WTC11 (cell line): ENCODE measurements around the gene SVIL. TPM values are rescaled to one million over a fixed set of nuclear protein-coding genes. Genes with fewer than 3 reads are reported as not detected.
"Not testable (repeated sequence)": the region's sequence is repeated elsewhere in the genome, so short reads cannot be mapped to it uniquely, and the experiment has no call there.

Experiments
- ATAC-seq: fragments of 200-7000 bp; cut with Tn5 transposase; 2 replicates; pipeline ENCODE4 v1.10.0; 2021; ENCODE audit warnings: mild to moderate bottlenecking, moderate library complexity
- CTCF ChIA-PET: fragments of 300-600 bp; sonication (Branson Sonifier 250); formaldehyde crosslinking; loops from one replicate; lab custom pipeline; 2021; ENCODE audit warnings: antibody characterized with exemption; lab: Charles Lee
- POLR2A ChIA-PET: fragments of 350-600 bp; sonication (Branson Sonifier 250); formaldehyde crosslinking; loops from one replicate; lab custom pipeline; 2021; ENCODE audit warnings: antibody characterized with exemption; lab: Charles Lee
- DNase-seq: peaks from one replicate; pipeline ENCODE4 v3.0.0; 2021; ENCODE audit warnings: low spot score
- H3K27ac Mint-ChIP-seq: 2 replicates; pipeline ENCODE4 v1.8.0; 2021; ENCODE audit warnings: mixed read lengths
- H3K27me3 Mint-ChIP-seq: 2 replicates; pipeline ENCODE4 v1.8.0; 2021; ENCODE audit warnings: low read depth, mild to moderate bottlenecking, moderate library complexity, mixed read lengths
- H3K36me3 Mint-ChIP-seq: 2 replicates; pipeline ENCODE4 v1.8.0; 2021; ENCODE audit warnings: mixed read lengths
- H3K4me1 Mint-ChIP-seq: 2 replicates; pipeline ENCODE4 v1.8.0; 2022; ENCODE audit warnings: mixed read lengths
- H3K4me3 Mint-ChIP-seq: 2 replicates; pipeline ENCODE4 v1.8.0; 2021; ENCODE audit warnings: mild to moderate bottlenecking, moderate library complexity, mixed read lengths
- H3K9me3 Mint-ChIP-seq: 2 replicates; pipeline ENCODE4 v1.8.0; 2021; ENCODE audit warnings: mixed read lengths
- ARID4B ChIP-seq: sonication (generic); formaldehyde crosslinking; IDR thresholded peaks from 2 replicates; pipeline ENCODE4 v1.8.0; 2023; ENCODE audit warnings: missing genetic modification reagents, mild to moderate bottlenecking, borderline replicate concordance
- E2F1 ChIP-seq: sonication (generic); formaldehyde crosslinking; IDR thresholded peaks from 2 replicates; pipeline ENCODE4 v1.8.0; 2022; ENCODE audit warnings: mild to moderate bottlenecking, missing genetic modification reagents
- ESRRA ChIP-seq: sonication (generic); formaldehyde crosslinking; IDR thresholded peaks from 2 replicates; pipeline ENCODE4 v1.8.1; 2022; ENCODE audit warnings: mild to moderate bottlenecking, missing genetic modification reagents, borderline replicate concordance
- FOXJ3 ChIP-seq: sonication (generic); formaldehyde crosslinking; IDR thresholded peaks from 2 replicates; pipeline ENCODE4 v1.9.0; 2021; ENCODE audit warnings: missing genetic modification reagents, mild to moderate bottlenecking, borderline replicate concordance
- GABPB1 ChIP-seq: sonication (generic); formaldehyde crosslinking; IDR thresholded peaks from 2 replicates; pipeline ENCODE4 v1.8.1; 2023; ENCODE audit warnings: mild to moderate bottlenecking, missing genetic modification reagents
- GTF2I ChIP-seq: fragments of 250-450 bp; sonication (Bioruptor Pico); conservative IDR thresholded peaks from 2 replicates; pipeline ENCODE4 v1.4.0; 2021; ENCODE audit warnings: mild to moderate bottlenecking
- KAT7 ChIP-seq: sonication (generic); formaldehyde crosslinking; IDR thresholded peaks from 2 replicates; pipeline ENCODE4 v1.8.1; 2023; ENCODE audit warnings: missing genetic modification reagents, mild to moderate bottlenecking, borderline replicate concordance
- MYBL2 ChIP-seq: sonication (generic); formaldehyde crosslinking; IDR thresholded peaks from 2 replicates; pipeline ENCODE4 v1.8.1; 2023; ENCODE audit warnings: mild to moderate bottlenecking, moderate library complexity, missing genetic modification reagents
- OVOL2 ChIP-seq: fragments of 250-450 bp; sonication (Bioruptor Pico); IDR thresholded peaks from 2 replicates; pipeline ENCODE4 v1.9.0; 2021; ENCODE audit warnings: mild to moderate bottlenecking, borderline replicate concordance
- ZBTB21 ChIP-seq: sonication (generic); formaldehyde crosslinking; IDR thresholded peaks from 2 replicates; pipeline ENCODE4 v1.8.1; 2023; ENCODE audit warnings: mild to moderate bottlenecking, missing genetic modification reagents, borderline replicate concordance
- ZNF219 ChIP-seq: sonication (generic); formaldehyde crosslinking; IDR thresholded peaks from 2 replicates; pipeline ENCODE4 v1.8.0; 2023; ENCODE audit warnings: missing genetic modification reagents, mild to moderate bottlenecking, borderline replicate concordance
- ZNF232 ChIP-seq: sonication (generic); formaldehyde crosslinking; IDR thresholded peaks from 2 replicates; pipeline ENCODE4 v1.8.0; 2022; ENCODE audit warnings: mild to moderate bottlenecking, missing genetic modification reagents
- ZNF263 ChIP-seq: sonication (generic); formaldehyde crosslinking; IDR thresholded peaks from 2 replicates; pipeline ENCODE4 v1.8.1; 2022; ENCODE audit warnings: low read depth, mild to moderate bottlenecking, moderate library complexity, missing genetic modification reagents
- ZNF532 ChIP-seq: fragments of 250-450 bp; sonication (Bioruptor Pico); IDR thresholded peaks from 2 replicates; pipeline ENCODE4 v1.9.0; 2021; ENCODE audit warnings: mild to moderate bottlenecking, borderline replicate concordance
- total RNA-seq: library from RNA; stranded (reverse); gene quantifications from 3 replicates; pipeline ENCODE4 v1.2.3, GENCODE V29; 2021
- TF ChIP-seq, protein P1 (sequence below): sonication (generic); formaldehyde crosslinking; IDR thresholded peaks from 2 replicates; pipeline ENCODE4 v1.8.0; 2022; ENCODE audit warnings: mild to moderate bottlenecking, missing genetic modification reagents
- TF ChIP-seq, protein P2 (sequence below): sonication (generic); formaldehyde crosslinking; IDR thresholded peaks from 2 replicates; pipeline ENCODE4 v1.8.0; 2023; ENCODE audit warnings: mild to moderate bottlenecking, missing genetic modification reagents
- TF ChIP-seq, protein P3 (sequence below): fragments of 250-450 bp; sonication (Bioruptor Pico); IDR thresholded peaks from 2 replicates; pipeline ENCODE4 v1.9.0; 2021; ENCODE audit warnings: mild to moderate bottlenecking

SVIL gene
- total RNA-seq, 1 experiment from 2014 or later: 27.1 TPM

DNA sequence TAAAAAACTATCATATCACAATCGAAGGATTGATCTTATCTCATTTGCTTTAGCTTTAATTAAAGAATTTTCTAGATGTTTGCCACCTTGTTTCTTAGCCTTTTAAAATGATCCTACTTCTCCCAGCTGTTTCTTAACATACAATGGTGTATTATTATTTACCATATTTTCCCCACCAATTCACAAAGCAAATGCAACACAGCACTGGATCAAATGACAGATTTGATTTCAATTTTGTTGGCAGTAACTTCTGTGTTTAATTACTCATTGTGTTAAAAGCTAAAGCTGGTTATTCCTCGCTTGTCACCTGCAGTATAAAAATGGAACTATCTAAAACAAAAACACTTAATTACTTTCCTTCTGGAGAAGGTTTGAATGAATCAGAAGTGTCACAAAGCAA is 19.6 kb downstream of the SVIL start (continued):
- TF ChIP-seq E2F1 (CRISPR knock-in tag) (no peak), ZNF532 (no peak), ESRRA (CRISPR knock-in tag) (no peak), MYBL2 (CRISPR knock-in tag) (no peak), ZNF219 (no peak), ZNF263 (CRISPR knock-in tag) (no peak), ZNF232 (CRISPR knock-in tag) (no peak), ZBTB21 (CRISPR knock-in tag) (no peak)
- TF ChIP-seq, protein P1, sequence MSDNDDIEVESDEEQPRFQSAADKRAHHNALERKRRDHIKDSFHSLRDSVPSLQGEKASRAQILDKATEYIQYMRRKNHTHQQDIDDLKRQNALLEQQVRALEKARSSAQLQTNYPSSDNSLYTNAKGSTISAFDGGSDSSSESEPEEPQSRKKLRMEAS (CRISPR knock-in tag): no peak
- TF ChIP-seq, protein P2, sequence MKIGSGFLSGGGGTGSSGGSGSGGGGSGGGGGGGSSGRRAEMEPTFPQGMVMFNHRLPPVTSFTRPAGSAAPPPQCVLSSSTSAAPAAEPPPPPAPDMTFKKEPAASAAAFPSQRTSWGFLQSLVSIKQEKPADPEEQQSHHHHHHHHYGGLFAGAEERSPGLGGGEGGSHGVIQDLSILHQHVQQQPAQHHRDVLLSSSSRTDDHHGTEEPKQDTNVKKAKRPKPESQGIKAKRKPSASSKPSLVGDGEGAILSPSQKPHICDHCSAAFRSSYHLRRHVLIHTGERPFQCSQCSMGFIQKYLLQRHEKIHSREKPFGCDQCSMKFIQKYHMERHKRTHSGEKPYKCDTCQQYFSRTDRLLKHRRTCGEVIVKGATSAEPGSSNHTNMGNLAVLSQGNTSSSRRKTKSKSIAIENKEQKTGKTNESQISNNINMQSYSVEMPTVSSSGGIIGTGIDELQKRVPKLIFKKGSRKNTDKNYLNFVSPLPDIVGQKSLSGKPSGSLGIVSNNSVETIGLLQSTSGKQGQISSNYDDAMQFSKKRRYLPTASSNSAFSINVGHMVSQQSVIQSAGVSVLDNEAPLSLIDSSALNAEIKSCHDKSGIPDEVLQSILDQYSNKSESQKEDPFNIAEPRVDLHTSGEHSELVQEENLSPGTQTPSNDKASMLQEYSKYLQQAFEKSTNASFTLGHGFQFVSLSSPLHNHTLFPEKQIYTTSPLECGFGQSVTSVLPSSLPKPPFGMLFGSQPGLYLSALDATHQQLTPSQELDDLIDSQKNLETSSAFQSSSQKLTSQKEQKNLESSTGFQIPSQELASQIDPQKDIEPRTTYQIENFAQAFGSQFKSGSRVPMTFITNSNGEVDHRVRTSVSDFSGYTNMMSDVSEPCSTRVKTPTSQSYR: no peak
- TF ChIP-seq, all 79 proteins: peak for 0

DNA sequence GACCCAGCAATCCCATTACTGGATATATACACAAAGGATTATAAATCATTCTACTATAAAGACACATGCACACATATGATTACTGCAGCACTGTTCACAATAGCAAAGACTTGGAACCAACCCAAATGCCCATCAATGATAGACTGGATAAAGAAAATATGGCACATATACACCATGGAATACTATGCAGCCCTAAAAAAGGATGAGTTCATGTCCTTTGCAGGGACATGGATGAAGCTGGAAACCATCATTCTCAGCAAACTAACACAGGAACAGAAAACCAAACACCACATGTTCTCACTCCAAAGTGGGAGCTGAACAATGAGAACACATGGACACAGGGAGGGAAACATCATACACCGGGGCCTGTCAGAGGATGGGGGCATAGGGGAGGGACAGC is 20.5 kb downstream of the SVIL start:
- DNase-seq, H3K27ac Mint-ChIP-seq, POLR2A ChIA-PET, H3K4me3 Mint-ChIP-seq, ATAC-seq, H3K27me3 Mint-ChIP-seq, CTCF ChIA-PET: not testable (repeated sequence)
- TF ChIP-seq GTF2I (CRISPR knock-in tag): 0 out of 2 replicates have a peak, but pooled peaks have one; percentile 40
- Mint-ChIP-seq H3K36me3 (peaks cover 19% of the 10 kb centered on the region), H3K4me1 (peaks cover 29% of the 10 kb centered on the region), H3K9me3 (peaks cover 24% of the 10 kb centered on the region)

GRCh38 chr10:29613791-29614190 is 21.0 kb downstream of the SVIL start:
- POLR2A ChIA-PET: no interaction called here
- CTCF ChIA-PET: no interaction called here
- peaks cover 24% of the 10 kb centered on the region for H3K4me1 Mint-ChIP-seq
- H3K27me3 Mint-ChIP-seq: no peaks in the 10 kb centered on the region
- DNase-seq (no peak), ATAC-seq (no peak)
- peaks cover 23% of the 10 kb centered on the region for H3K36me3 Mint-ChIP-seq
- peaks cover 27% of the 10 kb centered on the region for H3K9me3 Mint-ChIP-seq
- H3K27ac Mint-ChIP-seq: no peak overlapping the region
- no peak overlapping the region for H3K4me3 Mint-ChIP-seq
- no peak for TF ChIP-seq FOXJ3 (CRISPR knock-in tag)
- no peak for TF ChIP-seq GTF2I (CRISPR knock-in tag)
- no peak for TF ChIP-seq ARID4B (CRISPR knock-in tag)
- no peak for TF ChIP-seq OVOL2
- TF ChIP-seq KAT7: no peak
- TF ChIP-seq GABPB1: no peak
- TF ChIP-seq, protein P3, sequence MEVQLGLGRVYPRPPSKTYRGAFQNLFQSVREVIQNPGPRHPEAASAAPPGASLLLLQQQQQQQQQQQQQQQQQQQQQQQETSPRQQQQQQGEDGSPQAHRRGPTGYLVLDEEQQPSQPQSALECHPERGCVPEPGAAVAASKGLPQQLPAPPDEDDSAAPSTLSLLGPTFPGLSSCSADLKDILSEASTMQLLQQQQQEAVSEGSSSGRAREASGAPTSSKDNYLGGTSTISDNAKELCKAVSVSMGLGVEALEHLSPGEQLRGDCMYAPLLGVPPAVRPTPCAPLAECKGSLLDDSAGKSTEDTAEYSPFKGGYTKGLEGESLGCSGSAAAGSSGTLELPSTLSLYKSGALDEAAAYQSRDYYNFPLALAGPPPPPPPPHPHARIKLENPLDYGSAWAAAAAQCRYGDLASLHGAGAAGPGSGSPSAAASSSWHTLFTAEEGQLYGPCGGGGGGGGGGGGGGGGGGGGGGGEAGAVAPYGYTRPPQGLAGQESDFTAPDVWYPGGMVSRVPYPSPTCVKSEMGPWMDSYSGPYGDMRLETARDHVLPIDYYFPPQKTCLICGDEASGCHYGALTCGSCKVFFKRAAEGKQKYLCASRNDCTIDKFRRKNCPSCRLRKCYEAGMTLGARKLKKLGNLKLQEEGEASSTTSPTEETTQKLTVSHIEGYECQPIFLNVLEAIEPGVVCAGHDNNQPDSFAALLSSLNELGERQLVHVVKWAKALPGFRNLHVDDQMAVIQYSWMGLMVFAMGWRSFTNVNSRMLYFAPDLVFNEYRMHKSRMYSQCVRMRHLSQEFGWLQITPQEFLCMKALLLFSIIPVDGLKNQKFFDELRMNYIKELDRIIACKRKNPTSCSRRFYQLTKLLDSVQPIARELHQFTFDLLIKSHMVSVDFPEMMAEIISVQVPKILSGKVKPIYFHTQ: no peak
